ENCODE results near the gene LIMA1.

- TF ChIP-seq POLR2A (IDR thresholded peaks at IDR 0.05; ENCODE audit: low read depth) = no peak
- no peak for TF ChIP-seq CTCF (IDR thresholded peaks at IDR 0.05)
- TF ChIP-seq POLR2AphosphoS5 (IDR thresholded peaks at IDR 0.05) = no peak
These were observed 107.6 kb downstream of the LIMA1 start for GRCh38 chr12:50175716-50176026.
